NCI-H2196 (cell line): ENCODE measurements around the gene CRABP2.

Experiments
- DNase-seq: peaks from one replicate; lab custom pipeline; 2025; ENCODE audit not compliant: unreplicated experiment; lab: John Stamatoyannopoulos, UW

CRABP2 gene

DNA sequence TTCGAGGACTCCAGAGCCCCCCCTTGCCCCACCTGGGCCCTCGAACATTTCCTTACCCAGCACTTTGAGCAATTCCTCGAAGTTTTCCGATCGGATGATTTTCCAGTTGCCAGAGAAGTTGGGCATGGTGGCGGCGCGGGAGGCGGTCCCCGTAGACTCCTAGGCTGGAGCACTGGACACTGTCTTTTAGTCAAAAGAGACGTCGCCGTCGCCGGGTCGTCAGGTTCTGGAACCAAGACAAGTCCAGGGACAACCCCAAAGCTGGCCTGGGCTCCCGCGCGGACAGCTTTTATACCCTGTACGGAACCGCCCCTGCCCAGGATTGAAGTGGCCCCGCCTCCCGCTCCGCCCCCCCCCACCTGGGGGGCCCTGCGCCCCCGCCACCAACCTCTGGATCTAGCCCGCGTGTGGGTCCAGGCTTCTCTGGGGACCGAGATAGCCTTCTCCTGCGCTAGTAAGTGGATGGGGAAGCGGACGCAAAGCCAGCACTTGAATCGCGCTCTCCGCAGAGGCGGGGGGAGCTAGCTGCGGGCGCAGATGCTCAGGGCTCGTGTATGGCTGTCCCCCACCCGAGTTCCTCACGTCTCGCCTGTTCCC lies at the start of gene CRABP2:
TSS of gene CRABP2 (minus strand) at position 263 of the 597 bp plus-strand sequence. CDS start at position 126, 137 bp downstream.
- DNase-seq = no peak

DNA sequence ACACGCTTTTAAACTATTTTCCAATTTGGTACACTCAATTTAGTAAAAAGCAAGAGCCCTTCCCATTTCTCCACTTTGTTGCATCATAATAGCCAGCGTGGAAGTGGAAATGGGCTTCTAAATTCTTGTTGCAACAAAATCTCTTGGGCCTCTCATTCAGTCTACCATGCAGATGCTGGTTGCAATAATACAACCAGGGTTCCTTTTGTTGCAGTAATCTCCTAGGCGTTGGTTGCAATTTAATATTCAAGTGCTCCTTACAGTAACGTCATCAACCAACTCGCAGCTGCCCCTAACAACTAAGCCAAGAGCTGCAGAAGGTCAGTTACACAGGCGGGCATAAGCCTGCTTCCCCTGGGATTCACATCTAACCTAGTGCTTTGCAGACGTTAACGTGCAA lies 48.8 kb upstream of the CRABP2 start:
- DNase-seq = peak; percentile 25

DNA sequence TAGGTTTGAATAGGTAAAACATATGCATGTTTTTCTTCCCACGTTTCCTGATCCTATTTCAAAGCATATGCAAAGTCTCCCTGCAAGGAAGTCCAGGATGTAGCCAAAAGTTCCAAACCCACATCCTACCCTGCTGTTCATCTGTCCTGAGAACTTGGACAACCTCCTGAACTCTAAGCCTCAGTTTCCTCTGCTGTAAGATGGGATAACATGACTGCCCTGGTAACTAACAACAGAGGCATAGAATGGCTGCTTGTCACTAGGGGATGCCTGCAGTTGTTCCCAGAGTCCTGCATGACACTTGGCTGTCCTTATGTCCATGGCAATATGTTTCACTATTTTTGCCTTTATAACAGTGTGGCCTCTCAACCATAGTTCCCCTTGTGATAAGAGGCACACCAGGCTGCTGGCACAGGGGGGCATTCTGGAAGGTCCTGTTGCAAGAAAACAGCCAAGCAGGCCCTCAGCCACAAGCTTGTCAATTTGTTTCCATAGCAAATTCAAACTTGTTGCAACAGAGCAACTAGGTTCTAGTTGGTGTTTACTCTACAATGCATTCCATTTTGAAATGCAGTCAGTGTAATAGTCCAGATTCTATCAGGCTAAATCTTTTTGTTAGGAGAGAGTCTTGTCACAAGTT lies 47.6 kb upstream of the CRABP2 start:
- no peak for DNase-seq

DNA sequence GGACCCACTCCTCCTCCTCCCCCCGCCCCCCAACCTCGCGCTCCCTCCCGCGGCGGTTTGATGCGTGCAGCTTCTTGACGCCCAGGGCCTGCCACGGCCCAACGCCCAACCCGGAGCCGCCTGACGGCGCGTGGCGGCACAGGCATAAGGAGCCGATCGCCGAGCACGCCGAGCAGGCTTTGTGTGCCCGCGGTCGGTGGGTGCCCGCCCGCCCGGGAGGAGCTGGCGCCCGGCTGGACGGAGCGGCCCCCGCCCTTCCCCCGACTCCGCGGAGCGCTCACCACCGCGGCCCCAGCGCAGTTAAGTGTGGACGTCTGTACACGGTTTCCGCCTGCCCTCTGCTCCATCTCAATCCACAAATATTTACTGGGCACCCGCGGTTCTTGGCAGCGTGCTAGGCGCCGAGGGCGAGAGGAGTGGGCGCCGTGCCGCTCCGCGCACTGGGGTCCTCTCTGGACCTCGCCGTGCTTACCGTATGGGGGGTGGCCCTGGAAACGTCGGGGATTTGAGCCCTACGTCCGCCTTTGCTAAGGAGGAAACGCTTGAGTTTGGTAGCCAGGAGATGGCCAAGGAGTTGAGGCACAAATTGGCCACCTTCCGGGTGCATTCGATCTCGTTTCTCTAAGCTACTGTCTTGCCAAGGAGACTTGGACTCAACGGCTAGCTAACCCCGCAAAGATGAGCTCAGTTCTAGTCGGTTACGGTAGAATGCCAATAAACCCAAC lies 46.5 kb upstream of the CRABP2 start:
- peak; percentile 96 for DNase-seq

DNA sequence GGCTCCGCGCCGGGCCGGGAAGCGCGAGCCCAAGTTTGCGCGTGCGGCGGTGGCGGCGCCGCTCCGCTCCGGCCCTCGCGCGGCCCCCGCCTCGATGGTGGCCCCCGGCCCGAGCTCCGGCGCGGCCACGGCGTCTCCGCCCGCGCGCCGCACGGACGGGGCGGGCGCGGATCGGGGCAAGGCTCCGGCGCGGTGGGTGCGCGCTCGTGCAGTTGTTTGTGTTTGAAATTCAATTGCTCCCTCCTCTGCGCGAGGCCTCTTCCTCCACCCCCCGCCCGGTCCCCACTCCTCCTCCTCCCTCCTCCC lies 46.0 kb upstream of the CRABP2 start, which contains the start of gene HDGF:
TSS of gene HDGF (minus strand) at position 225 of the 306 bp plus-strand sequence. CDS start 246 bp downstream, outside the sequence.
- DNase-seq = no peak

DNA sequence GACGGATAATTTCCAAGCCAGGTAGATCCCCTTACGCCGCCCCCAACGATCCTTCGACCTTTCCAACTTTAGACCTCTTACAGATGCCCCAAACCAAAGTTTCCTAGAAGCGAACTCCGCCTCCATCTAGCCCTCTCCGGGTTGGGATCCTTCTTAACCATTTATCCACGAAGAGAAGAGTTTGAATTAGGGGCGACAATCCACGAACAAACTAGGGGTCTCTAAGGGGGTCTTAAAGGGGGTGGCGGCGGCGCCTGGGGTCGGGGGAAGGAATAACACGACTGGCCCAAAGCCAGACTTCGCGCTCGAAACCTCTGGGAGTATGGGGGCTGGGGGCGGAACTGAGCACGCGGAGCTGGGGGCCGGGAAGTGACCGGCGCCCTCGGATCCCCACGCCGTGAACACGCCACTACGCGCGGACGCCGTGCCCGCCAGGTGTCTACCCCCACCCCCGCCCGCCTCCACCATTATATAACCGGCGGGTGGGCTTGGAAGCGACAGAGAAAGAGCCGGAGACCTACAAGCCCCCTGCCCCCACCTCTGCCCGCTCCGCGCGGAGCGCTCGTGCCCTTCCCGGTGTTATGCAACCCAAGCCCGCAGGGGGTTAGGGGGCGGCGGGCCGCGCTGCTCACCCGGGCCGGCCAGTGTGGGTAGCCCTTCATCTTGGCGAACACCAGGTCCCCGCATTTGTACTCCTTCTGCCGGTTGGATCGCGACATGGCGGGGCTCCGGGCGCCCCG lies 45.5 kb upstream of the CRABP2 start:
- no peak for DNase-seq

DNA sequence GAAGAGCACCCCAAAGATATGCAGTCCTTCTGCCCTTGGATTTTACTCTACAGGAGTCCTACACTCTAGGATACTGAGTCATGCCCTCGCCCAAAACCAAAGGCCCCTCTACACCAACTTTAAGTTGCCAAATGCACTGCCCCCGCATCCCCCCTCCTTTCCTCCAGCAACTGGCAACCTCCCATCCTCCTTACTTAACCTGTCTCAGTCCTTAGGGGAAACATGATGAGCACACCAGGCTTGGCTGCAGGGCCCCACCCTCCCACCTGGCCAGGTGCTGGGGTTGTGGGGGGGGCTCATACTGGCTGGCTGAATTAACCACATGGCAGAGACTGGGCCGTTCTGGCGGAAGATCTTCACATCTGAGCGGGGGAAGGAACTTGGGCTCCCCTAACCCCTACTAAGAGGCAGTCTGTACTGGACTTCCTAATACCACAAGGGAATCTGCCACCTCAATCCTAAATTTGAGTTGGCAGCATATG lies 44.8 kb upstream of the CRABP2 start:
- DNase-seq = peak; percentile 40

DNA sequence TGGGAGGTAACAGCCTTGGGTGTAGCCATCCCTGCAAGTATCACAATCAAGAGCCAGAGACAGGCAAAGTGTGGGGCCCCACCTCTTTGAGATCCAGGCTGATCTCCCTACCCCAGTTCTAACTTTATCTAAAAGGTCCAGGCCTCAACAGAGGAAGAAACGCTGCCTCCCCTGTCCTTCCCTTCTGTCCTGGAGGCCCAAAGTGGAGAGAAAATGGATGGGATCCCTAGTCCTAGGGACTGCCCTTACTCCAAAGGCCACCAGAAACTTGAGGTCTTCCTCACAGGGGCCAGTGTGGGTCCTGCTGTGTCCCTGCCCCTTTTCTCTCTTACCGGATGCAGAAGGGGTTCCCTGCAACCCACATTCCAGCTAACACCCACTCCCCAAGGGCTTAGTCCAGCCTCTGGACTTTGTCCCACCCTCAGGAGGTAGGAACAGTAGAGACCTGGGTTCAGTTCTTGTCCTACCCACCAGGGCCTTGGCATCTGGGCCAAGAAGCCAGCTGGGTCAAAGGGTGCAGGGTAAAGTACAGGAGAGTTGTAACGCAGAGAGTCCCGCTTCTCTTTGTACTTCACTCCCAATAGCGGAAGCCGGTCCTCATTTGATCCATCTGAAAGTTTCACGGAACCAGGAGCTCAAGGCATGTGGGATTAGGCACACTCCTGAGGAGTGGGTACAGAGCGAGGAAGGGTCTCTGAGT lies 44.2 kb upstream of the CRABP2 start:
- DNase-seq = no peak

DNA sequence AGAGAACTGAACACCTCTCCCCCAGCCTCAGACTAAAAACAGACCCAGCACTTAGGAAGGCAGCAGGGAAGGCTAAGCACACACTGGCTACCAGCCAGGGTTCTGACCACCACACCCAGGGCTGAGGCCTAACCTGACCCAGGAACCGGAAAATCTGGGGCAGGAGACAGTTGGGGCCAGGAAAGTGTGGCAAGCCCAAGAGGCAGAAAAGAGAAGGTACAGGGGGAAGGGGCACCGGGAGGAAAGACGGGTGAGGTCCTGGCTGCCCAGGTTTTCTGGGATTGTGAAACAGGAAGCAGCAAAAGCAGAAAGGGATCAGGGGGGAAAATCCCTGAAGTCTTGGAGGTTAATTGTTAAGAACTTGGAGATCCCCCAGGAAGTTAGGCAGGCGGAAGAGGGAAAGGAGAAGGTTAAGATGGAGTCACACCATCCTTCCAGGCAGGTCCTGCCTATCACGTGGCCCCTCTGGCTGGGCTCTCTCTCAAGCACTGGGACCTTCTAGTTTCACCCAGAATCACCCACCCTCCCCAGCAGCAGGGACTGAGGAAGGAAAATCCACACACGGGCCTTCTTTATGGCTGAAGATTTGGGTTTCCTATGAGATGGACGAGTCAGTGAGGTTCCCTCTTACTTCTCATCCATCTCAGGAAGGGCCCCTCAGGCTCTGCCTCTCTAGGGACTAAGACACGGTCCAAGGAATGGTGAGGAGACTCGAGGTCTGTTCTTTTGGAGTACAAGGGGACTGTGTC lies 43.5 kb upstream of the CRABP2 start:
- DNase-seq = no peak

DNA sequence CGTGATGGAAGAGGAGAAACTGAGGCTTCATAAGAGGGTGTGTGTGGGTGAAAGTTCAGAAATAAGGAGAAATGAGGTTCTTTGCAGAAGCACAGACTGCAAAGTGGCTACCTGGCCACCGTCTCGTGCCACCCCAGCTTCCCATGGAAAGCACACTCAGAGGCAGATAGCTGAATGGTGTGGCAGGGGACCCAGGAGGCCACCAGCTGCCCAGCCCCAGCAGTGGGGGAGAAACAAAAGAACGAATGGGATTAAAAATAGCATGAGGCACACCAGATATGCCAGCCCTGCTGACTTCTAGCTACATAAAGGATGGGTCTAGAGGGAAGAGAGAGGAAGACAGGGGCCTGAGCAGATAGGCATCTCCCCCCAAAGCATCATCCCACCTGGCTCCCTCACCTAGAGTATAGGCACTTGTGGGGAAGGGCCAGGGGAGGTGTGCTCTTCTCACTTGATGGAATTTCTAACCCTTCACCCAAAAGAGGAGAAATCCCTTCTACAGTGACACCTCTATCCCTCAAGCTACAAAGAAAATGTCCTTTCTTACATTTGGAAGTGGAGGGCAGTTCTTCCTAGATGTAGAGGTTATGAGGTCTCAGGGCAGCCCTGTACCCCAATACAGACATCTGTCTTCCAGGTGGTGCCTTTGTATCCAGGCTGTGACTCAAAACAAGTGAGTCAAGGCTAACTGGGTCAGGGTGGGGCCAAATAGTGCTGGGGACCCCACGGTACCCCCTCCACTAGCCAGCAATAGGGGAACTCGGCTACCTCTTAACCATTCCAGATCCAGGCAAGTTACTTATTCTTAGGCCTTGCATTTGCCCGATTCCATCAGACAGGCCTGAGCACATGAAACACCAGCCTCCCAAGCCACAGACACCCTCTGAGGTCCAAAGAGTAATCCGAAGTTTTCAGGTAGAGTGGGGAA lies 42.6 kb upstream of the CRABP2 start:
- DNase-seq = no peak

DNA sequence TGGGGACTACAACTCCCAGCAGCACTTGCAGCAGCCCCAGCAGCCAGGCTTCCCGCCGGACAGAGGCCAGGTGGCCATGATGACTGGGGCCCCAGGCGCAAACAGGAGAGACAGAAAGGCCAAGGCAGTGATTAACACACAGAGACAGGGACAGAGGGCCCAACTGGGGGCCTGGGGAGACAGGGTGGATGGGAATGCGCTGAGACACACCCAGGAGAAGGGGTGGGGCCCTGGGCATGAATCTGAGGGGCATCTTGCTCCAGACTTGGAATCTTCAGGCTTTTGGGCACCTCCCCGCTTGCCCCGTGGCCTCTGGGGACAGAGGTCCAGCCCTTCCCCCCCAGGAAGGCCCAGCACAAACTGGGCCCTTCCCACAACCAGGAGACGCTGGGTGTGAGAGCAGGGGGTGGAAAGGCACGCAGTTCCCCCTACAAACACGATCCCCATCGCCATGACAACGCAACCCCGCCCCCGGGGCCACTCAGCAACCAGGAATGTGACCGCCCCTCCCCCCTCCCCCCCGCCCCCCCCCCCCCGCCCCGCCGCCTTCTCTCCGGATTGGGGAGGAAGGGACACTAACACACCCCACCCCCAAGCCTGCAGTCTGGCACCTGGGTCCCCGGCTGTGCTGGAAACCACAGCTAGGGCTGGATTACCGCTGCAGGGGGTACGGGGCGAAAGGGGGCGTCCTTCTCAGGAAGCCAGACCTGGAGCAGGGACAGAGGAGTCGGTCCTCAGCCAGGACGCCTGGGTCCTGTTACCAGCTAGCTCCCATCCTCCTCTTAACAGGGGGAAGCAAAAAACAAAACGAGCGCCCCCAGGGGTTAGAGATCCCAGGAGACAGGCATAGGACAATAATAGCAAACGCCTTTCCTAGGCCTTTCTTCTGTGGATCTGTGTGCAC lies 41.6 kb upstream of the CRABP2 start:
- peak; percentile 86 for DNase-seq

DNA sequence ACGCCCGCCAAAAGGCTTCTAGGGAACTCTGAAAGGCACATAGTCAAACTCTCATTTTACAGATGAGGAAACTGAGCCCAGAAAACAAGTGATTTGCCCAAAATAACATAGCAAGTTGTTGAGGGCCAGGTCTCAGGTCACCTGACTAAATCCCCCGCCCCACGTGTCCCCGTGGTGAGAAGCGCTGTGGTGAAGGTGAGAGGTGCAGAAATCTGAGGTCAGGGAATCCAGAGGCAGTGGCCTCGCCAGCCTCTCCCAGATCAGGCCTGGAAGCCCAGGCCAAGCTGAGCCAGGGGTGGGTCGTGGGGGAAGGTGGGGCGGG lies 41.0 kb upstream of the CRABP2 start:
- no peak for DNase-seq

DNA sequence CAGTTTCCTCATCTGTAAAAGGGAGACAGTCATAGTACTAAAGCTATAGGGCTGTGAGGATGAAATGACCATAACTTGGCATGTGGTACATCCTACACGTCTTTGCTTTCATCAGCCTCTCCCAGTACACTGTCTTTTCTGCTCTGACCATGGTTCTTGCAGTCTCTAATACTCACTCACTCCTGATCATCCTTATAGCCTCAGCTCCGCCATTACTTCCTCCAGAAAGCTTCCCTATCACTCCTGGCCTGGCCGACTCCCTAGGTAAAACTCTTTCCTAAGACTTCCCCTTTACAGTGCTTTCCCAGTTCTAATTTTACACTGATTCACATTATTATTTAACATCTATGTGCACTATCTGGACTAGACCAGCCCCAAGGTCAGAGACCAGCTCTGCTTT lies 40.5 kb upstream of the CRABP2 start:
- DNase-seq = no peak

DNA sequence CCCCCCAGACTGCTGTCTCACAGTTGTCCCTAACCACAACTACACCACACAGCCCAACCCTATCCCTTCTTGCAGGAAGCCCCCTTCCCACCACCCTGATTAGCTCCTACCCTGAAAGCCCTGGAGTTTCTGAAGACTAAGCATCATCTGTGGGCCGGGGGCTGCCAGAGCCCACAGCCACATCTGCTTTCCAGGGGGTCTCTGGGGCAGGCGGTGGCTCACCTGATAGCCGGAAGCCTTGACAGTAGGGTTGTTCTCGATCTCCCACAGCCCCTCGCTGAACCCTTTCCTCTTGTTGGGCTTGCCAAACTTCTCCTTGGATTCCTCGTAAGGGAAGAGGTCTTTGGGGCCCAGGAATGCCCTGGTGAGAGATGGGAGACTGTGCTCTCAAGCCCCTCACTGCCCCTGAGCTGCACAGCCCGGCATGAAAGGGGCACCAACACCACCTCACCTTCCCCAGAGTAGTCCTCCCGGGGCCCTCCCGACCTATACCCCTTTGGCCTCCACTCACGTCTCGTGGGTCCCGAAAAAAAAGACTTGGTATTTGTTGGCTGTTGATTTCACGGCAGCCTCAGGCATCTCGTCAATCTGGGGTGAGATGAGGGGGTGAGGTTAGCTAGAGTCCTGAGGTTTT lies 39.5 kb upstream of the CRABP2 start:
- DNase-seq = no peak

DNA sequence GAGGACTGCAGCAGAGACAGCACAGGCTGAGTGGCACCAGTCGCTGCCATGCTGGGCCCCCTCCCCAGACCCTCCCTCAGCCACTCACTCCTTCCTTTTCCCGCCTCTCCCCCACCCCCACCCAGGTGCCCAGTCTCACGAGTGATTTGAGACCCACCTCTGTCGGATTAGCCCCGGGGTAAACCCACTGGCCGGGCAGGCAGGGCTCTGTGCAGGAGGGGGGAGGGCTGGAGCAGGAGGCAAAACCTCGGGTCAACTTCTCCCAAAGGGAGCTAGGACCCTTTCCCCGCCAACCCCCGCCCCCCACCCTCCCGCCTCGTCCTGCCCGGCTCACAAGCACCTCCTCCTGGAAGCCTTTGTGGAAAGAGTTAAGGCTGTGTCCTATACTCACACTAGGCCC lies 39.0 kb upstream of the CRABP2 start:
- no peak for DNase-seq

DNA sequence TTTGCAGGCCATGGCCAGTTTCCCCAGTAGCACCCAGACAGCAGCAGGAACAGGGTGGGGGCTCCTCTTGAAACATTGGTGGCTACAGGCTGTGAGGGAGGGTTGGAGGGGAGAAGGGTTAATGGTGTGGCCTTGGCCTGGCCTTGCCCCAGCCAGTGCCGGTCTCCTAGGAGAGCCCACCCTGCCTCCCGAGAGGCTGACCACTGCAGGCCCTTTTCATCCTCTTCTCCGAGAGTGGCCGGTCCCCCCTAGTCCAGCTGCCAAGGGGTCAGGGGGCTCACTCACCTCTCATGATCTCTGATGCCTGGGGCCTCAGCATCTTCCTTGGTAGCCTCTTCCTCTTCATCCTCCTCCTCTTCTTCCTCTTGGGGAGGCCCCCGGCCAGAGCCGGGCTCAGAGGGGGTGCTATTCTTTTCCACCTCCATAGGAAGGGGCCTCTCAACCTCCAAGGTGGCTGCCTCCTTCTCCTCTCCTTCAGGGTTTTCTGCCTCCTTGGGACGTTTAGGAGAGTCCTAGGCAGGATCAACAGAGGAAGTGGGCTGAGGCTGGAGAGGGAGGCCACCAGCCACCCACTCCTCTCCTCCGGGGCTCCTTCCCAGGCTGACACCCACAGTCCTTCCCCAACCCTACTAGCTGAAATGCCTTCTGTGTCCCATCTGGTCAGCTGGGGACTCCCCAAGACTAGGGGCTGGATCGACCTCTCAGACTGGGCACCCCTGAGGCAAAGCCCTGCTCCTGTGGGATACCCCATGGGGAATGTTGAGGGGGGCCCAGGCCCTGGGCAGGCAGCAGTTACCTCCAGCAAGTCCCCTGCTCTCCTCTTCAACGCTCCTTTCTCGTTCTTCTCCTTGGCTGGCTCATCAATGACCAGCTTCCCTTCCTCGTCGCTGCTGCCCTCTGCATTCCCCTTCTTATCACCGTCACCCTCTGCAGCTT lies 38.3 kb upstream of the CRABP2 start:
- no peak for DNase-seq

DNA sequence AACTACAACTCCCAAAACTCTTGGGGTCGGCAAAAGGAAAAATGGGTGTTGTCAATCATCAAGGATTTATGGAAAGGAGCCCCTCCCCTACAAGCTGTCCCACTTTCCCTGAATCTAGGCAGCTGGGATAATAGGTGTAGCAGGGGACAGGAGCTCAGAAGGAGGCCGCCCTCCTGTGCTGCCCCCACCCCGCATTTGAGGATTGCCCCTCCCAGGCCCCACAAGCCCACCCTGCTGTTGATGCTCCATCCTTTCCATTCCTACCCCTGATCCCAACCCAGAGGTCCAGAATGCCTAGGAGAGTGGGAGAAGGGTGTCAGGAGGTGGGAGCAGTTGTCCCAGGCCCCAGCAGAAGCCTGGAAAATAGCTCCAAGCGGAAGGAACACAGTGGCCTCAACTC lies 37.4 kb upstream of the CRABP2 start:
- no peak for DNase-seq
